GM21423 (cell line): Measurements from ENCODE around the gene TAB2.
"Not testable (repeated sequence)": the region's sequence is repeated elsewhere in the genome, so short reads cannot be mapped to it uniquely, and the experiment has no call there.

Source experiments
- ATAC-seq: cut with Tn5 transposase; IDR thresholded peaks from one replicate; pipeline ENCODE4 v1.9.1; 2021; ENCODE audit warnings: mild to moderate bottlenecking, moderate library complexity; ENCODE audit not compliant: unreplicated experiment

The TAB2 gene

DNA sequence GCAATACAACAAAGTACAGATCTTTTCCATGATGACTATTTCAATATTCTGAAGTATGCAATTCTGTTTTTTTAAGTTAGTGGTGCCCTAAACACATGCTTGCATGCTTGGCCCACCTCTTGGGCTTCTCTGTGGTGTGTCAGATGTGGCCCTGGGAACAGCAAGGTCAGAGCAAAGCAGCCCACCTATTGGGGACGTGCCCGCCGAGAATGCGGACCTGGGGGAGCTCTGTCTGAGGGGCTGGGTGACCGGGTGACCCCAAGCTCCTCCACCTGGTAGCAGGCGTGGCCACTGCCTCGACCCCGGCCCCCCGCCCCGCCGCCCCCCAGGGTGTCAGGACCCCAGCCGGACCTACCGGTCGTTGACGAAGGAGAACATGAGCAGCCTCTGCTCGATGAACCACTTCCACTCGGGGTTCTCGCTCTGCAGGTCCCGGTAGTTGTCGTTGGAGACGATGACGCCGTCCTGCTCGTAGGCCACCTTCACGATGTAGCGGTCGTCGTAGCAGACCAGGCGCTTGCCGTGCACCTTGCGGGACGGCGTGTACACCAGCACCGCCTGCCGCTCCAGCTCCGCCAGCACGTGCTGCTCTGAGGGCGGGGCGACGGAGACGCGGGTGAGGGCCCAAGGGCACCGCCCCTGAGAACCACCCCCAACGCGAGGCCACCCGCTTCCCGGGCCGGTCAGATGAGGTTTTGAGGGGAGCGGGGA, 139.0 kb downstream of the TAB2 start:
- no peak for ATAC-seq

DNA sequence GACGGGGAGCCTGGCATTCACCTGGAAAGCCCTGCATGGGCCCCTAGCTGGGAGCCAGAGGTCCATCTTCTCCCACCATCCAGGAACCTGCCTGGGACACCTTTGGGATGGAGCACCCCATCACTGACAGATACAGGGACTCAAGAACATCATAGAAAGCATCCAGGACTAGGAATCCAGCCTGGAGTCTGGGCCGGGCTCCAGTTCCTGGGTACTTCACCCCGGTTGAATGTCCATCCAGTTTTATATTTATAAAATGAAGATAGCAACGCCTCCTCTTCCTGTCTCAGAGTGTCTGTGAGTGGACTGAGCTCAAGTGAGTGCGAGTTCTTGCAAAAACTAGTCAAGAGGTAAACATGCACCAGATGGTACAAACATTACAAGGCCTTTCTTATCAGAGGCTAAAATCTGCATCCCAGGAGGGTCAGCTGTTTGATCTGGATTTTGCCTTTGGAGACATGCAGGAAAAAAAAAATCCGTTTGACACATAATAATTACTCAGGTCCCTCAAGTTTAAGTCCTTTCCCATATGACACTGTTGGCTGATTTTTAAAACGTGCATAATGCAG, 139.9 kb downstream of the TAB2 start:
- ATAC-seq: no peak

DNA sequence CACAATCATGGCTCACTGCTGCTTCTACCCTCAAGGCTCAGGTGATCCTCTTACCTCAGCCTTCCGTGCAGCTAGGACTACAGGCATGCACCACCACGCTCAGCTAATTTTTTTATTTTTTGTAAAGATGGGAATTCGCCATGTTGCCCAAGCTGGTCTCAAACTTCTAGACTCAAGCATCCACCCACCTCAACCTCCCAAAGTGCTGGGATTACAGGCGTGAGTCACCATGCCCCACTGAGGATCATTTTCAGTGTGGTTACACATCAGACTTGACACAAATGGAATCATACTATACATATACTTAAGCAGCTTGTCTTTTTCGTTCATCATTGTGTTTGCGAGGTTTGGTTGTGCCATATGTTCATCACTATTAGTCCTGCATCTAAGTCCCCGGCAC, 140.7 kb downstream of the TAB2 start:
- no peak for ATAC-seq

DNA sequence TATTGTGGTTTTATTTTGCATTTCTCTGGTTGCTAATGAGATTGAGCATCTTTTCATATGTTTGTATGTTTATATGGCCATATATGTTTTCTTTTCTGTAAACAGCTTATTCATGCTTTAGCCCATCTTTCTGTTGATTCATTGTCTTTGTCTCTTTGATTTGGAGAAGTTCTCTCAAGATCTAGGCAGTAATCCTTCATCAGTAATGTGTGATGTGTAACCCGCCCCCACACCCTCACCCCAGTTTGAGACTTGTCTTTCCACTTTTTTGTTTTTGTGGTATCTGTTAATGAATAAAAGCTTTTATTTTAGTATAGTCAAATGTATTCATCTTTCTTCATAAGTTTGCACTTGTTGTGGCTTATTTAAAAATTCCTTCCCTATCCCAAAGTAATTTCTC, 141.3 kb downstream of the TAB2 start:
- ATAC-seq: no peak

DNA sequence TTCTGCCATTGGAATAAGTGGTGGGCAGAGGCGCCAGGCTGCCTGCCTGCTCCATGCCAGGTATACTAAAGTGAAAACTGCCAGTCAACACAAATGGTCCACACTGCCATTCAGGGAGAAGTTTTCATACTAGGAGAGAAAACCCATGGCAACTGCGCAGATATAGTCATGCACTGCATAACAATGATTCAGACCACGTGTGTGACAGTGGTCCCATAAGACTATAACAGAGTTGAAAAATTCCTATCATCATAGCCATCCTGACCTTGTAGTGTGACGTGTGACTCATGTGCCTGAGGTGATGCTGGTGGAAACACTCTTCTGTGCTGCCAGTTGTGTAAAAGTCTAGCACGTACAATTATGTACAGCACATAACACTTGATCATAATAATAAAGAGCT, 142.2 kb downstream of the TAB2 start:
- no peak for ATAC-seq

DNA sequence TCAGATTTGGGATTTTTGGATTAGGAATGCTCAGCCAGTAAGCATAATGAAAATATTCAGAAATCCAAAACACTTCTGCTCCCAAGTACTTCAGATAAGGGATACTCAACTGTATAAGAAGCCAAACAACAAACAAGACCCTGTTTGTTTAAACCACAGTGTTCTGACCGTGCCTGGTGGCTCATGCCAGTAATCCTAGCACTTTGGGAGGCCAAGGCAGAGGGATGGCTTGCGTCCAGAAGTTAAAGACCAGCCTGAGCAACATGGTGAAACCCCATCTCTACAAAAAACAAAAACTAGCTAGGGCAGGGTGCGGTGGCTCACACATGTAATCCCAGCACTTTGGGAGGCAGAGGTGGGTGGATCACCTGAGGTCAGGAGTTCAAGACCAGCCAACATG, 142.7 kb downstream of the TAB2 start:
- not testable (repeated sequence) for ATAC-seq
